K562 (cell line): ENCODE measurements around the gene MICAL1. TPM values are rescaled to one million over a fixed set of nuclear protein-coding genes. Genes with fewer than 3 reads are reported as not detected.

ENCODE experiments used
- ASH1L ChIP-seq: fragments of 450-650 bp; IDR thresholded peaks from 2 replicates; pipeline ENCODE4 v1.6.1; 2018; ENCODE audit warnings: borderline replicate concordance, mild to moderate bottlenecking, low read depth; ENCODE audit not compliant: partially characterized antibody
- CREB1 ChIP-seq, 2 experiments: sonication (generic) in 1 of 2; formaldehyde crosslinking in 1 of 2; IDR thresholded peaks; 2 replicates each; pipeline versions ENCODE4 v1.6.1 to v1.8.0; 2012 to 2022; ENCODE audit warnings: inconsistent platforms in 1 of 2, mild to moderate bottlenecking in 1 of 2, missing genetic modification reagents in 1 of 2, moderate library complexity in 1 of 2
- CXXC5 ChIP-seq: fragments of 250-450 bp; sonication (Bioruptor Pico); IDR thresholded peaks from 2 replicates; pipeline ENCODE4 v1.8.0; 2022; ENCODE audit warnings: inconsistent platforms, mild to moderate bottlenecking, moderate library complexity
- E2F3 ChIP-seq: fragments of 250-450 bp; sonication (Bioruptor Pico); IDR thresholded peaks from 2 replicates; pipeline ENCODE4 v1.4.0; 2020; ENCODE audit warnings: mild to moderate bottlenecking
- EP300 ChIP-seq: IDR thresholded peaks from 2 replicates; pipeline ENCODE4 v1.6.1; 2012; ENCODE audit warnings: low read length, improper control_type of control experiment
- EP400 ChIP-seq: fragments of 450-650 bp; IDR thresholded peaks from 2 replicates; pipeline ENCODE4 v1.6.1; 2017; ENCODE audit warnings: antibody characterized with exemption, mild to moderate bottlenecking, moderate library complexity
- ESRRA ChIP-seq: fragments of 450-650 bp; IDR thresholded peaks from 2 replicates; pipeline ENCODE4 v1.6.1; 2014; ENCODE audit warnings: low read depth, mild to moderate bottlenecking, moderate library complexity, borderline replicate concordance
- ETV5 ChIP-seq: sonication (generic); formaldehyde crosslinking; IDR thresholded peaks from 2 replicates; pipeline ENCODE4 v1.4.0; 2020; ENCODE audit warnings: low read depth, mild to moderate bottlenecking, missing genetic modification reagents
- FOXA3 ChIP-seq, 2 experiments: fragments of 450-650 bp in 1 of 2; sonication (generic) in 1 of 2; formaldehyde crosslinking; IDR thresholded peaks in 1 of 2; conservative IDR thresholded peaks in 1 of 2; 2 replicates each; pipeline versions ENCODE4 v1.4.0 to v1.8.0; 2020 to 2022; ENCODE audit warnings: mild to moderate bottlenecking in 2 of 2, missing genetic modification reagents in 1 of 2
- HCFC1 ChIP-seq: IDR thresholded peaks from 2 replicates; pipeline ENCODE4 v1.6.1; 2012; ENCODE audit warnings: low read depth, low read length, improper control_type of control experiment
- L3MBTL2 ChIP-seq: fragments of 450-650 bp; IDR thresholded peaks from 2 replicates; pipeline ENCODE4 v1.6.1; 2016; ENCODE audit warnings: mild to moderate bottlenecking, moderate library complexity
- MYC ChIP-seq, 2 experiments: fragments of 250-450 bp in 1 of 2; sonication (Bioruptor Pico) in 1 of 2; IDR thresholded peaks; 2 replicates each; pipeline versions ENCODE4 v1.5.1 to v1.6.1; 2012 to 2021; ENCODE audit warnings: low read depth in 2 of 2, borderline replicate concordance in 1 of 2, improper control_type of control experiment in 1 of 2, low read length in 1 of 2, mild to moderate bottlenecking in 1 of 2, moderate library complexity in 1 of 2
- NCOA2 ChIP-seq, 2 experiments: fragments of 450-650 bp; IDR thresholded peaks; 2 replicates each; pipeline ENCODE4 v1.6.1; 2018; ENCODE audit warnings: mild to moderate bottlenecking in 2 of 2, moderate library complexity in 1 of 2; ENCODE audit not compliant: partially characterized antibody in 2 of 2
- PPARD ChIP-seq: fragments of 250-450 bp; sonication (Bioruptor Pico); IDR thresholded peaks from 2 replicates; pipeline ENCODE4 v1.8.0; 2022; ENCODE audit warnings: inconsistent platforms, mild to moderate bottlenecking, moderate library complexity
- RAD21 ChIP-seq, 2 experiments: fragments of 250-450 bp in 1 of 2; fragments of 450-650 bp in 1 of 2; sonication (Bioruptor Pico) in 1 of 2; formaldehyde crosslinking in 1 of 2; IDR thresholded peaks in 1 of 2; conservative IDR thresholded peaks in 1 of 2; 2 replicates each; pipeline versions ENCODE4 v1.4.0 to v1.8.0; 2020 to 2022; ENCODE audit warnings: mild to moderate bottlenecking in 2 of 2, moderate library complexity in 1 of 2
- RBM17 ChIP-seq: fragments of 200-400 bp; formaldehyde crosslinking; IDR thresholded peaks from 2 replicates; pipeline ENCODE4 v1.6.1; 2017; ENCODE audit warnings: low read depth, mild to moderate bottlenecking, low read length, borderline replicate concordance
- SMARCC2 ChIP-seq: fragments of 450-650 bp; IDR thresholded peaks from 2 replicates; pipeline ENCODE4 v1.6.1; 2017; ENCODE audit warnings: antibody characterized with exemption, moderate library complexity, mild to moderate bottlenecking, low read depth
- STAT5A ChIP-seq: IDR thresholded peaks from 2 replicates; pipeline ENCODE4 v1.6.1; 2012; ENCODE audit warnings: low read length, inconsistent platforms, borderline replicate concordance
- UBTF ChIP-seq, 2 experiments: IDR thresholded peaks; 2 replicates each; pipeline ENCODE4 v1.6.1; 2012; ENCODE audit warnings: improper control_type of control experiment in 2 of 2, low read depth in 2 of 2, low read length in 2 of 2, borderline replicate concordance in 1 of 2
- ZFX ChIP-seq: sonication (generic); formaldehyde crosslinking; IDR thresholded peaks from 2 replicates; pipeline ENCODE4 v1.8.0; 2022; ENCODE audit warnings: mild to moderate bottlenecking, missing genetic modification reagents, moderate library complexity
- ZNF354B ChIP-seq: fragments of 250-450 bp; sonication (Bioruptor Pico); IDR thresholded peaks from 2 replicates; pipeline ENCODE4 v1.4.0; 2020
- ZNF717 ChIP-seq: fragments of 250-450 bp; sonication (Bioruptor Pico); IDR thresholded peaks from 2 replicates; pipeline ENCODE4 v1.5.0; 2021
- polyA plus RNA-seq, 8 experiments: library from polyadenylated mRNA; depleted of rRNA in 4 of 8; stranded (reverse) in 5 of 8; unstranded in 3 of 8; fragments of >200 nt; fragmentation: Nextera tagmentation in 2 of 8; fragmentation: Illumina TruSeq in 1 of 8; extraction: Ambion mirVana in 2 of 8; extraction: Trizol in 1 of 8; gene quantifications; 2 replicates each; pipeline versions ENCODE4 v1.2.1 to v1.2.3, GENCODE V29; 2011 to 2014; ENCODE audit warnings: inconsistent platforms in 1 of 8, missing spikeins in 1 of 8
- total RNA-seq, 7 experiments: library from RNA; depleted of rRNA in 6 of 7; stranded (reverse); fragments of >200 nt in 6 of 7; fragmentation: Illumina TruSeq in 2 of 7; extraction: Trizol in 2 of 7; gene quantifications; 2 replicates each; pipeline versions ENCODE4 v1.2.1 to v1.2.3, GENCODE V29; 2011 to 2021; ENCODE audit warnings: low replicate concordance in 1 of 7
- TF ChIP-seq, protein P1 (sequence below): fragments of 450-650 bp; formaldehyde crosslinking; IDR thresholded peaks from 2 replicates; pipeline ENCODE4 v1.4.0; 2020; ENCODE audit warnings: mild to moderate bottlenecking
- TF ChIP-seq, protein P2 (sequence below), 2 experiments: fragments of 450-650 bp in 1 of 2; sonication (generic) in 1 of 2; formaldehyde crosslinking; conservative IDR thresholded peaks; 2 replicates each; pipeline versions ENCODE4 v1.4.0 to v1.8.1; 2020 to 2022; ENCODE audit warnings: mild to moderate bottlenecking in 1 of 2, missing genetic modification reagents in 1 of 2

Gene MICAL1
- total and polyA plus RNA-seq, 9 of the 15 experiments (the other 6 are each of a cell fraction or from before 2014, with no cell fraction given): 0.07 to 15.2 (median 7.0) TPM

GRCh38 chr6:109456111-109456583, 575 bp upstream of the MICAL1 start (continued):
- TF ChIP-seq ETV5 (0 out of 2 replicates have a peak, but pooled peaks have one; percentile 16), PPARD (CRISPR knock-in tag) (no peak), ZNF354B (no peak), L3MBTL2 (peak; percentile 25; the same call in 1 of the 2 replicates), HCFC1 (peak; percentile 9; the same call in 1 of the 2 replicates), RAD21 (CRISPR knock-in tag; conservative IDR thresholded peaks at IDR 0.05 in 1 of 2, IDR thresholded peaks at IDR 0.05 in 1 of 2) (peak in 1 of 2 experiments; percentile 33; a peak in 1 of 4 replicates), EP400 (no peak), CREB1 (IDR thresholded peaks at IDR 0.05) (0 out of 2 replicates have a peak, but pooled peaks have one; percentile 6), CREB1 (CRISPR knock-in tag; IDR thresholded peaks at IDR 0.05) (0 out of 2 replicates have a peak, but pooled peaks have one; percentile 1), RBM17 (no peak), FOXA3 (CRISPR knock-in tag; conservative IDR thresholded peaks at IDR 0.05 in 1 of 2, IDR thresholded peaks at IDR 0.05 in 1 of 2) (0 out of 4 replicates have a peak, but pooled peaks of 1 of the 2 experiments have one; percentile 33), ESRRA (0 out of 2 replicates have a peak, but pooled peaks have one; percentile 38), NCOA2 (IDR thresholded peaks at IDR 0.05; ENCODE audit: partially characterized antibody in 2 of 2) (no peak), UBTF (IDR thresholded peaks at IDR 0.05; ENCODE audit: borderline replicate concordance in 1 of 2, low read depth in 2 of 2, low read length in 2 of 2) (0 out of 4 replicates have a peak, but pooled peaks of 1 of the 2 experiments have one; percentile 13), SMARCC2 (no peak), MYC (IDR thresholded peaks at IDR 0.05; ENCODE audit: low read depth, low read length) (no peak), MYC (CRISPR knock-in tag; IDR thresholded peaks at IDR 0.05; ENCODE audit: borderline replicate concordance, low read depth) (peak; percentile 19; the same call in 1 of the 2 replicates), EP300 (no peak), CXXC5 (peak; percentile 13), ZFX (CRISPR knock-in tag) (peak; percentile 92), E2F3 (CRISPR knock-in tag) (no peak), STAT5A (no peak), ZNF717 (CRISPR knock-in tag) (no peak), ASH1L (no peak)
- TF ChIP-seq, protein P1, sequence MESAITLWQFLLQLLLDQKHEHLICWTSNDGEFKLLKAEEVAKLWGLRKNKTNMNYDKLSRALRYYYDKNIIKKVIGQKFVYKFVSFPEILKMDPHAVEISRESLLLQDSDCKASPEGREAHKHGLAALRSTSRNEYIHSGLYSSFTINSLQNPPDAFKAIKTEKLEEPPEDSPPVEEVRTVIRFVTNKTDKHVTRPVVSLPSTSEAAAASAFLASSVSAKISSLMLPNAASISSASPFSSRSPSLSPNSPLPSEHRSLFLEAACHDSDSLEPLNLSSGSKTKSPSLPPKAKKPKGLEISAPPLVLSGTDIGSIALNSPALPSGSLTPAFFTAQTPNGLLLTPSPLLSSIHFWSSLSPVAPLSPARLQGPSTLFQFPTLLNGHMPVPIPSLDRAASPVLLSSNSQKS (CRISPR knock-in tag): no peak
- TF ChIP-seq, protein P2, sequence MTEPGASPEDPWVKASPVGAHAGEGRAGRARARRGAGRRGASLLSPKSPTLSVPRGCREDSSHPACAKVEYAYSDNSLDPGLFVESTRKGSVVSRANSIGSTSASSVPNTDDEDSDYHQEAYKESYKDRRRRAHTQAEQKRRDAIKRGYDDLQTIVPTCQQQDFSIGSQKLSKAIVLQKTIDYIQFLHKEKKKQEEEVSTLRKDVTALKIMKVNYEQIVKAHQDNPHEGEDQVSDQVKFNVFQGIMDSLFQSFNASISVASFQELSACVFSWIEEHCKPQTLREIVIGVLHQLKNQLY (CRISPR knock-in tag; conservative IDR thresholded peaks at IDR 0.05): no peak
